ENCODE data around the gene F2RL2.
A peak's percentile ranks its signal among the peaks of the same experiment; 100 is the strongest.
"Not testable (repeated sequence)": the region's sequence is repeated elsewhere in the genome, so short reads cannot be mapped to it uniquely, and the experiment has no call there.

The F2RL2 gene

DNA sequence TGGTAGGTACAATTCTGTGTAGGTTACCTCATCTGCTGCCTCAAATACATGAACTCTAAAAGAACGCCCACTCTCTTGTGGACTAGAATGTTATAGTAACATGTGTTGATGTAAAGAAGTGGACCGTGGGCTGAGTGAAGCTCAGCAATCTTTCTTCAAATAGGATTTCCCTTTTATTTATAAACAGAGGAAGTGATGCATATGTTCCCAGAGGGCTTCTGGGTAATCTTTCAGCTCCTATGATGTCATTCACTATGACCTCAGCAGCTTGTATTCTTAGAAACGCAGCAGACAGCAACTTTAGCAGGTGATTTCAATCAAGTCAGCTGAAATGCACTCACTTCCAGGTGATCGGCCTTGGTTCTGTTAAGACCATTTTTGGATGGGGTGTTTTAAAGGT, 14.4 kb downstream of the F2RL2 start:
- TF ChIP-seq, protein P1, sequence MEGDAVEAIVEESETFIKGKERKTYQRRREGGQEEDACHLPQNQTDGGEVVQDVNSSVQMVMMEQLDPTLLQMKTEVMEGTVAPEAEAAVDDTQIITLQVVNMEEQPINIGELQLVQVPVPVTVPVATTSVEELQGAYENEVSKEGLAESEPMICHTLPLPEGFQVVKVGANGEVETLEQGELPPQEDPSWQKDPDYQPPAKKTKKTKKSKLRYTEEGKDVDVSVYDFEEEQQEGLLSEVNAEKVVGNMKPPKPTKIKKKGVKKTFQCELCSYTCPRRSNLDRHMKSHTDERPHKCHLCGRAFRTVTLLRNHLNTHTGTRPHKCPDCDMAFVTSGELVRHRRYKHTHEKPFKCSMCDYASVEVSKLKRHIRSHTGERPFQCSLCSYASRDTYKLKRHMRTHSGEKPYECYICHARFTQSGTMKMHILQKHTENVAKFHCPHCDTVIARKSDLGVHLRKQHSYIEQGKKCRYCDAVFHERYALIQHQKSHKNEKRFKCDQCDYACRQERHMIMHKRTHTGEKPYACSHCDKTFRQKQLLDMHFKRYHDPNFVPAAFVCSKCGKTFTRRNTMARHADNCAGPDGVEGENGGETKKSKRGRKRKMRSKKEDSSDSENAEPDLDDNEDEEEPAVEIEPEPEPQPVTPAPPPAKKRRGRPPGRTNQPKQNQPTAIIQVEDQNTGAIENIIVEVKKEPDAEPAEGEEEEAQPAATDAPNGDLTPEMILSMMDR (IDR thresholded peaks at IDR 0.05; ENCODE audit: insufficient read depth, low read length, missing control alignments): no peak

DNA sequence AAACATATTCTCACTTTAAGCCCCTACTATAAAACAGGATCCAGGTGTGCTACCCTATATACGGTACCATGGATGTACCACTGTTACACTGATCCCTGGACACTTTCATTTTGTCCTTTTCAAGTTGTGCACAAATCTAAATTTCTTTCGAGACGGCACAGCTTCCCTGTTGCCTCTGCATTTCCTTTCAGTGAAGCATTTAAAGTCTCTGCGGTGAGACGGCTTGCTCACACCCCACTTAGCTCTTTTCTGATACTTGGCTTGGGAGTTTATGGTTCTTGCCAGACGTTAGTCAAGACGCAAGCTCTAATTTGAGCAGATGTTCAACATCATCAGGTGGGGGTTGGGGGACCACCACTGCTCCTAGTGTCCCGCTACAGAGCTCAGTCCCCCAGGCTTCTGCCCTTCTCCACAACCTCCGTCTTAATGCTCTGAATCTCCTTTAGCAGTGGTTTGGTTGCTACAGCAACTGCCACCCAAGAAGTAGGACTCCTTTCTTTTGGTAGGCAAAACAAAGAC, 15.8 kb downstream of the F2RL2 start:
- ChIA-PET CTCF (interaction anchor here (0.8 to 16.3 kb wide), 8 partner anchors 9 to 166 kb away, joined by 3 to 363 read pairs (median 4); no protein-coding TSS in a partner anchor), POLR2A (interaction anchor here (1.2 kb wide), 1 partner anchor 8 kb away, joined by 3 read pairs; no protein-coding TSS in a partner anchor)
- no peak for DNase-seq (ENCODE audit: low read depth, low spot score)
- TF ChIP-seq, protein P1 (IDR thresholded peaks at IDR 0.05; ENCODE audit: insufficient read depth, low read length, missing control alignments): no peak
- H3K4me3 ChIP-seq (ENCODE audit: low read depth, low read length): peak overlapping the region; percentile 31

More for the DNA sequence above, 14.4 kb downstream of the F2RL2 start:
- CTCF ChIA-PET: interaction anchor here (0.6 to 16.3 kb wide), 7 partner anchors 8 to 164 kb away, joined by 3 to 363 read pairs (median 9); no protein-coding TSS in a partner anchor
- no peak overlapping the region for H3K4me3 ChIP-seq (ENCODE audit: low read depth, low read length)
- POLR2A ChIA-PET: no interaction called here
- DNase-seq (ENCODE audit: low read depth, low spot score): no peak

DNA sequence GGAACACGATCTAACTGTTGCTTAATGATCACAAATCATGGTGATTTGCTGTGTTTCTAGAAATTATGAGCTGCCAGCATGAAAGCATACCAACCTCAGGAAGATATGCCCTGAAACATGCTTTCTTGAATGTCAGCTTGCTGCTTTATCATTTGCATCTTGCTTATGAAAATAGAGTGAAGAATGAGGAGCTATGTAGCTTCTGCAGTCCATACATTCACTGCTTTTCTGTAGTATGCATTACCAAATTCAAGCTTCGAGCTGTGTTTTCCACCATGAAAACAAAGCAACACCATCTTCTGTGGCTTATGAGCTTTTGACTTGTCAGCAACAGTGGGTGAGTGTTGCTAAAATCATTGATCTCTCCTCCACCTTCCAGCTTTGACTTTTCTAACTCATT, 16.5 kb downstream of the F2RL2 start:
- no peak overlapping the region for H3K4me3 ChIP-seq (ENCODE audit: low read depth, low read length)
- DNase-seq (ENCODE audit: low read depth, low spot score): no peak
- TF ChIP-seq, protein P1 (IDR thresholded peaks at IDR 0.05; ENCODE audit: insufficient read depth, low read length, missing control alignments): no peak
- CTCF ChIA-PET: interaction anchor here (0.8 to 16.3 kb wide), 9 partner anchors 8 to 166 kb away, joined by 3 to 363 read pairs (median 4); no protein-coding TSS in a partner anchor
- POLR2A ChIA-PET: interaction anchor here (0.6 to 1.2 kb wide), 2 partner anchors 9 to 1994 kb away, joined by 3 read pairs; no protein-coding TSS in a partner anchor

DNA sequence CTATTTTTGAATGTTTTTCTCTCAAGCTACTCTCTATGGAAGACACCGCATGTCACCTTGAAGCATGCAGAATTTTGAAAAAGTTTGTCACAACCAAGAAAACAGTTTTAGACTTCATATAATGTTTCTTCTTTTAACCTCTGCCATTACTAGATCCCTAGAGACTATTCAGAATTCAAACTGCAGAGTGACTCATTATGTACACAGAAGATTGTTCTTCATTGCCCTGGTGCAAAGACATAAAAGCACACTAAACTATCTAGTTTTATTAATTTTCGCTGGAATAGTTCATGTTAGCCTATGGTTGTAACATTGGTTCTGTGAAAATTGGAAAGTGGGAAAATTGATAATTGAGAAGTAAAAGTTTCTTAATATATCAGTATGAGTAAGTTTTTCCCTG, 18.4 kb downstream of the F2RL2 start:
- ChIA-PET POLR2A (no interaction called here), CTCF (interaction anchor here (0.9 to 16.3 kb wide), 8 partner anchors 13 to 201 kb away, joined by 3 to 363 read pairs (median 3); no protein-coding TSS in a partner anchor)
- DNase-seq (ENCODE audit: low read depth, low spot score): no peak
- no peak overlapping the region for H3K4me3 ChIP-seq (ENCODE audit: low read depth, low read length)
- TF ChIP-seq, protein P1 (IDR thresholded peaks at IDR 0.05; ENCODE audit: insufficient read depth, low read length, missing control alignments): no peak

DNA sequence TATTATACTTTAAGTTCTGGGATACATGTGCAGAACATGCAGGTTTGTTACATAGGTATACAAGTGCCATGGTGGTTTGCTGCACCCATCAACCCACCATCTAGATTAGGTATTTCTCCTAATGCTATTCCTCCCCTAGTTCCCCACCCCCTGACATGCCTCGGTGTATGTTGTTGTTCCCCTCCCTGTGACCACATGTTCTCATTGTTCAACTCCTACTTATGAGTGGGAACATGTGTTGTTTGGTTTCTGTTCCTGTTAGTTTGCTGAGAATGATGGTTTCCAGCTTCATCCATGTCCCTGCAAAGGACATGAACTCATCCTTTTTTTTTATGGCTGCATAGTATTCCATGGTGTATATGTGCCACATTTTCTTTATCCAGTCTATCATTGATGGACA, 19.2 kb downstream of the F2RL2 start:
- CTCF ChIA-PET: interaction anchor here (0.9 to 16.3 kb wide), 8 partner anchors 14 to 202 kb away, joined by 3 to 363 read pairs (median 3); no protein-coding TSS in a partner anchor
- H3K4me3 ChIP-seq (ENCODE audit: low read depth, low read length); POLR2A ChIA-PET; DNase-seq (ENCODE audit: low read depth, low spot score): not testable (repeated sequence)

DNA sequence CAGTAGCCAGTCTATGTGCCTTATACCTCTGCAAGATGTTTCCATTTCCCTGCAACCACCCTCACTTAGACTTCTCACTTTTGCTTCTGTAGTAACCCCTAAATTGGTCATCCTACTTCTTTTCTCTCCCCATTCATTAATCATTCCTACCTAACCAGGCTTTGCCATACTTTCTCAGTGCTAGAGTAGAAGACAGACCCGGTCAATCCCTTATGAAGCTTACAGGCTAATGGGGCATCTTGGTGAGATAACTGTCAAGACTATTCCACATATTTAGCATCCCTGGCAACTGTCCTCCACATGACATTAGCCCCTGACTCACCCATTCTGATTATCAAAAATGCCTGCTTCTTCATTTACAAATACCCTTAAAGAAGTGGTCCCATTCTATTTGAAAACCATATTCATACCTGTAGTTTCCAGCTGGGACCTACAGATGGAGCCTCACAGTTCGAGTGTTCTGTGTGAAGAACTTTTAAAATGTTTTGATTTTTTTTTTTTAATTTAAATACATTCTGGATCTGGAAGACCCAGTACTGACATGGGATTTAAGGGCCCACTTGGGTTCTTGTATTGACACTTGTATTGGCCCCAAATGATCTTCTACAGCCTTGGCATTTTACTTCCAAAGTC, 21.0 kb downstream of the F2RL2 start:
- CTCF ChIA-PET: interaction anchor here (0.7 to 16.3 kb wide), 34 partner anchors 8 to 475 kb away, joined by 3 to 363 read pairs (median 6); no protein-coding TSS in a partner anchor
- TF ChIP-seq, protein P1 (IDR thresholded peaks at IDR 0.05; ENCODE audit: insufficient read depth, low read length, missing control alignments): peak; percentile 40
- H3K4me3 ChIP-seq (ENCODE audit: low read depth, low read length): no peak overlapping the region
- POLR2A ChIA-PET: no interaction called here
- DNase-seq (ENCODE audit: low read depth, low spot score): no peak

Data from AG04449 (cell line).